T-helper 2 cell treated with Interferon-gamma antibody and Interleukin-4, amounts not matched to agents 100 ng/mL and 5 ng/mL, for 36 hours (primary cell): ENCODE data around the gene MECP2. TPM values are rescaled to one million over a fixed set of nuclear protein-coding genes. Genes with fewer than 3 reads are reported as not detected.

ENCODE experiments used
- intact Hi-C: fragments of 100-400 bp; cut with micrococcal nuclease; formaldehyde crosslinking; loops from one replicate; pipeline ENCODE4 v1.15.1; 2023
- total RNA-seq: library from RNA; stranded (reverse); gene quantifications from 2 replicates; pipeline ENCODE4 v1.2.3, GENCODE V29; 2022

Gene MECP2
- total RNA-seq, 1 donor from 2014 or later, result 56.7 TPM

DNA sequence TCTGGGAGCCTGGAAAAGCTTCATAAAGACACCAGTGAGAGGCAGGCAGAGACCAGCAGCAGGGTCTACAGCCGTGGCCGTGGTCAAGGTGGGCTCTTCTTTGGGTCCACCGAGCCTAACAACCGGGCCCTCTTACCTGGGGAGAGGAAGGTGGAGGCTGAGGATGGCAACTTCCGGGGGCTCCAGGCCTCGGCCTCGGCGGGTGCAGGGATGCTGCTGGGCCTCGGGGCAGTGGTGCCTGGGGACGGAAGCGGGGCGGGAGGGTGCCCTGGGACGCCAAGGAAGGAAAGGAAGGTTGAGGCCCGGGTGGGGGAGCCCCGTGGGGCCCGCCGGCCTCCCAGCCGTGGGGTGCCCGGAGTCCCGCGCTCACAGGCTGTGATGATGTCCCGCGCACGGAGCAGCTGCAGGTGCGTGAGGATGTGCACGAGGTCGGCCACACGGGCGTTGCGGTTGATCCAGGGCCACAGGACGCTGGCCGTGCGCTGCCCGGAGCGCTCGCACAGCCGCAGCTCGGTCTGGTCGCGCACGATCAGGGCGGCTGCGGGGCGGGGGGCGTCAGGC lies 78.4 kb downstream of the MECP2 start:
- intact Hi-C loops, result no loop called here

GRCh38 chrX:154018518-154019060 lies 78.9 kb downstream of the MECP2 start:
- intact Hi-C loops, result no loop called here

GRCh38 chrX:154017766-154018517 lies 79.6 kb downstream of the MECP2 start:
- intact Hi-C loops, result no loop called here

GRCh38 chrX:154016366-154017076 lies 81.0 kb downstream of the MECP2 start:
- intact Hi-C loops, result no loop called here

- intact Hi-C loops, result no loop called here
These were observed 81.8 kb downstream of the MECP2 start for GRCh38 chrX:154015581-154016264.

DNA sequence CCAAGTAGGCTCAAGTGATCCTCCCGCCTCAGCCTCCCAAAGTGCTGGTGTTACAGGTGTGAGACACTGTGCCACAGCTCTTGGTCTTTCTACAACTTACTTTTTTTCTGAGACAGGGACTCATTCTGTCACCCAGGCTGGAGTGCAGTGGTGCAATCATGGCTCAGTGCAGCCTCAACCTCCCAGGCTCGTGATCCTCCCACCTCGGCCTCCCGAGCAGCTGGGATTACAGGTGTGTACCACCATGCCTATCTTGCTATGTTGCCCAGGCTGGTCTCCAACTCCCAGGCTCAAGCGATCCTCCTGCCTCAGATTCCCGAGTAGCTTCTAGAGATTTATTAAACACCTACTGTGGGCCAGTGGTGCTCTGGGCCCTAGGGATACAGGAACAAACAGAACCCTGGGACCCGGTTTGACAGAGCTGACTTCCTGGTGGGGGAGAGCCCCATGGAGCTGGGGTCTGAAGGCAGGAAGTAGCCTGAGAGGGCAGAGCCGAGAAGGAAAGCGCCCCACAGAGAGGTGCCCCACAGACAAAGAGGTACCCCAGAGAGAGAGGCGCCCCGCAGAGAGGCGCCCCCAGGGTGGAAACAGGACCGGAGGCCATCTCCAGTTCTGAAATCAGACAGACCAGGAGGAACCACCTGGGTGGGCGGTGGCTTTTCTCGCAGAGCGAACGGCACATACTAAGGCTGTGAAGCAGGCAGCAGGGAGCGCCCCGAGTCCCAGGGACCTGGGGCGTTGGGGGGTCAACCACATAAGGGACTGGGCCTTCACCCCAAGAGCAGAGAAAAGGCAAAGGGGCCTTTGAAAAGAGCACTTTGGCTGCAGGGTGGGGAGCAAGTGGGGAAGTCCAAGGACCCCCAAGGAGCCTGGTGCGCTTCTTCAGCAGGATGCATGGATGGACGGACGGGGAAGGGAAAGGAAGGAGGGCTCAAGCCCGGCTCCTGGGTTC lies 82.8 kb downstream of the MECP2 start:
- intact Hi-C loops, result no loop called here

DNA sequence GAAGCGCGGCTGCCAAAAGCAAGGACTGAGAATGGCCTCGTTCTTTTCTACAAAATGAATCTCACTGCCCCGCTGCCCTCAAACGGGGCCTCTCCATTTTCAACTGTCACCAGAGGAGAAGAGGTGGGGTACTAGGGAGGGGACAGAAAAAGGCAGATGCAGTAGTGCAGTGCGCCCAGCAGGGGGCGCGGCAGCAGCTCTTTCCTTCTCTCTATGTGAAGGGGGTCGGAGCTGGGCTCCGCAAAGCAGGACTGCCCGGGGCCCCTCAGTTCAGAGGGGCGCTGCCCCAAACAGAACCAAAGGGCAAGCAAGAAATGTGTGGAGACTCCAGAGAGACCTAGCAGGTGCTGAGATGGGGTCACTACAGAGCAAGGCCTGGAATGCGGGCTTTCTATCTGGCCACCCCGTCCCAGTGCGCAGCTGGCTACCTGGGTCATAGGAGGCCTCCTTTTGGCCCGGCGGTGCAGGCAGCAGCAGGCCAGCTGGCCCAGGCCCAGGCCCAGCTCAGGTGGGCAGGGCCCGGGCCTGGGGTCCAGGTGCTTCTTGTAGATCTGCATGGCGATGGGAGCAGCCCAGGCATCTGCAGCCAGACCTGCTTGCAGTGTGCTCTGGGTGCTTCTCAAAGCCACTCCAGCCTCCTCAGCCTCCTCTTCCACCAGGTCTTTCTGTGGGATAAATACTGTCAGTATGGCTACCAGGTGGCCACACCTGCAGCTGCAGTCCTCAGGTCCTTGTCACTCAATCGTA lies 83.7 kb downstream of the MECP2 start:
- intact Hi-C loops, result loop anchor here (1.0 kb wide), 1 partner anchor 38 kb away; no protein-coding TSS in a partner anchor

DNA sequence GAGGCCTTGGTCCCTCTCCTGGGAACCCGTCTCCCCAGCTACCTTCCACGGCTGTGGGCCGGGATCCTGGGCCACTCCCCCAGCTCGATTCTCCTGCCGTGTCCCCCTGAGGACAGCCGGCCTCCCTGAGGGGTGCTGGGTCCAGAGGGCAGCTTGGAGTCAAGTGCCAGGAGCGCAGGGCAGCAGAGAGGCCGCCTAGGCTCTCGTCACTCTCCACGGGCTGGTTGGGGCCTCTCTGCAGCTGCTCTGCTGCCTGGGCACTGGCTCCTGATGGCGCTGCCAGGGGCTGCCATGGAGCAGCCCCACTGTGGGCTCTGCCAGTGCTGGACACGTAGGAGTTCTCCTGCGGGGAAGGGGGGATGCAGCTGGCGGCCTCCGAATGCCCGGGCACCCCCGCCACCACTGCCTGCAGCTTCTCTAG lies 84.5 kb downstream of the MECP2 start:
- intact Hi-C loops, result loop anchor here (1.0 kb wide), 1 partner anchor 38 kb away; no protein-coding TSS in a partner anchor

GRCh38 chrX:154012336-154012991 lies 85.1 kb downstream of the MECP2 start:
- intact Hi-C loops, result no loop called here

GRCh38 chrX:154011376-154012335 lies 85.9 kb downstream of the MECP2 start:
- intact Hi-C loops, result no loop called here

DNA sequence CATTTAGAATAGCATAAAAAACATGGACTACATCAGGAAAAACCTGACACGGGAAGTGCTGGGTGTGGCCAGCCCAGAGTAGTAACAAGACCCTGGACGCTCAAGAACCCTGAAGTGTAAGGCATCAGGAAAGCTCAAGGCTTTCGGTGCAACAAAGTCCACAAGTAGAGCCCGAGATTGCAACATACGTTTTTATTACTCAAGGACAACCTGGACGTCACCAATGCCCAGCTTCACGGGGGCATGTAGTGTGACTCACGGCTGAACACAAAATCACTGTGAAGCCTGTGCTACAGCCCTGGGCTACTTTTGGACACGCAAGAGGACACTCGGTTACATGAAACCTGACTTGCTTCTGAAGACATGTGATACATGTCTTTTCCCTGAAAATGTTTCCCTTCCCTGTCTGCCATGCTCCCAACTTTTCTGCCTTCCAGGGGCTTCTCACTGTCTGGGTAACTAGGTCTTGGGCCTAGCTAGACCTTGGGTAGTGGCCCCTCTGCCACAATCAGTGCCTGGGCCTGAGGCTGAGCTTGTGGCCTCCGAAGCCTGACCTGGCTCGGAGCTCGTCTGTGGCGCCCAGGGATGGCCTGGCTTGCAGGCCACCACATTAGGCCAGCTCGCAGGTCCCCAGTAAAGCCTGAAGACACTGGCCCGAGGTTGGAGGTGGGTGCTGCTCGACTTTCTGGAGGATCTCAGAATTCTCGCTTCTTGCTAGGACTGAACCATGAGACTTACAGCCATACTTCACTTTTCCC lies 87.0 kb downstream of the MECP2 start:
- intact Hi-C loops, result no loop called here

DNA sequence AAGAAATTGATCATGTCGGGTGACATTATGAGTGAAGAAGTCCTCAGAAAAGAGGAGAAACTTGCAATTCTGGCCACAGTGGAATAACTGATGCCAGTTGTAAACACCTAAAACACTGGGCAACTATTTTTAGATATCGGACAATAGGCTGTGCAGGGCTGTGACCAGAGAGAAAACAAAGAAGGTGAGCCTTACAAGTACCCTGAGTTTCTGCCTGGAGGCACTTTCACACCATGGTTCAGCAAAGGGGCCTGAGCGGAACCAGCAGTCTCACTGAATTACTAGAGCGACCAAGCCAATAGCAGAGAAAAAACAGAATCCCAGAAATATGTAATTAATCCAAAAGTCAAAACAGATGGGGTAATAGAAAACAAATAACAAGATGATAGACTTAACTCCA lies 89.0 kb downstream of the MECP2 start:
- intact Hi-C loops, result no loop called here

DNA sequence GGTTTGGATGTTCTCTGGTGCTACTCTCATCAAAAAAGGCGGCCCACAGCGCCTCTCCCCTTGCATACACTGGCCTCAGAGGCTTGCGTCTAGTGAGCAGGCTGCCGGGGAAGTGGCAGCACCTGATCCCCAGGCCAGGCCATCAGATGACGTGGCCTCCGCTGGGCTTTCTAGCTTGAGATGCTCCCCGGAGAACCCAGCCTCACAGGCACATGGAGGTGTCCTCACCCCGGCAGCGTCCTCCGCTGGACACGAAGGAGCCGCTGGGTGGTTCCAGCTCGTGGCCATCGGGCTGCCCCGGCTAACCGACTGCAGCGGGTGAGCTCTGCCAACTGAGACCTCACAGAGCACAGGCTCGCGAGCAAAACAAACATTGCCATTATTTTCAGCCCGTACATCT lies 90.6 kb downstream of the MECP2 start:
- intact Hi-C loops, result no loop called here

DNA sequence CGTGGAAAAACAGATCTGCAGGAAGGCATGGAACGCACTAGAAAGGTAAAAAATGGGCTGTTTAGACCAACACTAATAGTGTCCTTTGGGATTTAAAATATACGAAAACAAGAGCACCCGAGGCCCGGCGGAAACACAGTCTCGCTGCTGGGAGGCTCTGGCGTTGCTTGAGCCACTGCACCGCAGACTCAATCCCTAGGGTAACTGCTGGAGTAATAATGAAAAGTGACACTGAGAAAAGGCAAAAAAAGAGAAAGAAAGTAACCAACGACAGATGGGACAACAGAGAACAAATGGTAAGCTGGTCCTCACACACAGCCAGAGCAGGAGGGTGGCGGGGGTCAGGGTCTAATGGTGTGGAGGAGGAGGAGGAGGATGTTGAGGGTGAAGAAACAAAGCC lies 93.2 kb downstream of the MECP2 start:
- intact Hi-C loops, result no loop called here

GRCh38 chrX:154002215-154002719 lies 95.2 kb downstream of the MECP2 start:
- intact Hi-C loops, result no loop called here

DNA sequence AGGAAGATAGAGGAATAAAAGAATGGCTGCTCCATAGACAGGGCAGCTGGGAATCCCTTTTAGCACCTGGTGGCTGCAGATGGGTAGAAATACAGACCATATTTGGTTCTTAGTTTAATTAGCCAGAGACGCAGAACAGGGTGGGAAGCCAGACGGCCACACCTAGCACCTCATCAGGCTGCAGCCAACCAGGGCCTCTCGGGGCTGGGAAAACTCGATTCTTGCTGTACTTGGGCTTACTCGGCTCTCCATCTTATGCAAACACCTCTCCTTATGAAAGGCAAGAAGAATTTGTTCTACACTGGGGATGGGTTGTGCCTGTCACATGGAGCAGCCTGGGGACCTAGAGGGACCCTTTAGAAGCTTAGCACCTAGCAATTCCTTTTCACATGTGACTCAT lies 97.5 kb downstream of the MECP2 start:
- intact Hi-C loops, result no loop called here
